NCI-H345 (cell line): ENCODE results near the gene MPPE1.
"Not testable (repeated sequence)": the region's sequence is repeated elsewhere in the genome, so short reads cannot be mapped to it uniquely, and the experiment has no call there.

ENCODE experiments used
- DNase-seq: peaks from one replicate; lab custom pipeline; 2025; lab: John Stamatoyannopoulos, UW

Gene MPPE1

GRCh38 chr18:11857177-11857887 lies 50.8 kb downstream of the MPPE1 start:
- no peak for DNase-seq

GRCh38 chr18:11854554-11854953 lies 53.6 kb downstream of the MPPE1 start:
- DNase-seq, result not testable (repeated sequence)

- peak; percentile 16 for DNase-seq
Observed at GRCh38 chr18:11851806-11852337, 56.2 kb downstream of the MPPE1 start.

- DNase-seq, result peak; percentile 97
Observed at GRCh38 chr18:11851146-11851805, 56.8 kb downstream of the MPPE1 start, which contains the start of gene CHMP1B. CHMP1B (plus strand) TSS chr18:11851413; CDS start chr18:11851512, 99 bp downstream.

GRCh38 chr18:11850821-11851145 lies 57.3 kb downstream of the MPPE1 start:
- no peak for DNase-seq

GRCh38 chr18:11849841-11850634 lies 58.1 kb downstream of the MPPE1 start:
- DNase-seq, result peak; percentile 45

GRCh38 chr18:11849279-11849678 lies 58.8 kb downstream of the MPPE1 start:
- DNase-seq, result no peak

GRCh38 chr18:11847811-11848210 lies 60.3 kb downstream of the MPPE1 start:
- no peak for DNase-seq

- no peak for DNase-seq
Observed at GRCh38 chr18:11845654-11846053, 62.5 kb downstream of the MPPE1 start.

- no peak for DNase-seq
Observed at GRCh38 chr18:11844436-11844835, 63.7 kb downstream of the MPPE1 start.

GRCh38 chr18:11842562-11842961 lies 65.6 kb downstream of the MPPE1 start:
- DNase-seq, result no peak

- DNase-seq, result no peak
Observed at GRCh38 chr18:11840493-11840892, 67.6 kb downstream of the MPPE1 start.

GRCh38 chr18:11839556-11839955 lies 68.6 kb downstream of the MPPE1 start:
- DNase-seq, result no peak

GRCh38 chr18:11834772-11835171 lies 73.3 kb downstream of the MPPE1 start:
- DNase-seq, result no peak
